Measurements from ENCODE around the gene WIZ.

The WIZ gene

DNA sequence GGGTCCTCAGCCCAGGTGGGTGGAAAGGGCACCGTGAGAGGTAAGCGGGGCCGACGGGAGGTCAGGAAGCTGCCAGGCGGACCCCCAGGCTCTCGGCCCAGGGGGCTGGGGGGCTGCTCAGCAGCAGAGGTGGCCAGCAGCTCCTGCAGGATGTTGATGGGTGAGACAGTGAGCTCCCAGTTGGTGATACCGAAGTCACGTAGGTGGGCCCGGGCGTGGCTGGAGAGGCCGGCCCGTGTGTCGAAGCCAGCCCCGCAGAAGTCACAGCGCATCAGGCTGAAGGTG is 13.0 kb downstream of the WIZ start:
- TF ChIP-seq ZNF169 (tag by site-specific recombination; IDR thresholded peaks at IDR 0.05), result no peak
- TF ChIP-seq ZFP41 (tag by site-specific recombination; IDR thresholded peaks at IDR 0.05; ENCODE audit: borderline replicate concordance), result no peak
- no peak for TF ChIP-seq ZNF555 (tag by site-specific recombination; conservative IDR thresholded peaks at IDR 0.05)
- no peak for TF ChIP-seq ZNF2 (tag by site-specific recombination; IDR thresholded peaks at IDR 0.05)
- TF ChIP-seq ZNF473 (tag by site-specific recombination; IDR thresholded peaks at IDR 0.05), result no peak
- Histone ChIP-seq H3K9me3 (ENCODE audit: control insufficient read depth, insufficient read depth, low read depth, low read length) (no peaks in the 10 kb centered on the region), H3K4me3 (ENCODE audit: low read depth, low read length) (no peak overlapping the region), H3K36me3 (ENCODE audit: control insufficient read depth in 2 of 2, insufficient read depth in 1 of 2, low read length in 2 of 2) (no peaks in the 10 kb centered on the region), H3K4me1 (ENCODE audit: control insufficient read depth, insufficient read depth, low read length) (no peaks in the 10 kb centered on the region), H3K27ac (ENCODE audit: extremely low read depth, low read depth, low read length) (no peak overlapping the region)
- POLR2A ChIA-PET, result interaction anchor here (0.7 kb wide), 1 partner anchor 18 kb away, joined by 3 read pairs; the partner anchor contains the start of gene AKAP8L
- CTCF ChIA-PET, result interaction anchor here (0.7 to 1.1 kb wide), 3 partner anchors 17 to 119 kb away, joined by 4 to 9 read pairs (median 4); partner anchors contain the start of gene AKAP8L

GRCh38 chr19:15436012-15436825 is 13.5 kb downstream of the WIZ start:
- Histone ChIP-seq H3K4me1 (ENCODE audit: control insufficient read depth, insufficient read depth, low read length) (peaks cover 4% of the 10 kb centered on the region), H3K36me3 (ENCODE audit: control insufficient read depth in 2 of 2, insufficient read depth in 1 of 2, low read length in 2 of 2) (no peaks in the 10 kb centered on the region), H3K27ac (ENCODE audit: extremely low read depth, low read depth, low read length) (no peak overlapping the region), H3K4me3 (ENCODE audit: low read depth, low read length) (no peak overlapping the region), H3K9me3 (ENCODE audit: control insufficient read depth, insufficient read depth, low read depth, low read length) (no peaks in the 10 kb centered on the region)
- CTCF ChIA-PET, result interaction anchor here (0.7 kb wide), 2 partner anchors 85 to 1800 kb away, joined by 3 to 4 read pairs; no protein-coding TSS in a partner anchor
- TF ChIP-seq, protein P1, sequence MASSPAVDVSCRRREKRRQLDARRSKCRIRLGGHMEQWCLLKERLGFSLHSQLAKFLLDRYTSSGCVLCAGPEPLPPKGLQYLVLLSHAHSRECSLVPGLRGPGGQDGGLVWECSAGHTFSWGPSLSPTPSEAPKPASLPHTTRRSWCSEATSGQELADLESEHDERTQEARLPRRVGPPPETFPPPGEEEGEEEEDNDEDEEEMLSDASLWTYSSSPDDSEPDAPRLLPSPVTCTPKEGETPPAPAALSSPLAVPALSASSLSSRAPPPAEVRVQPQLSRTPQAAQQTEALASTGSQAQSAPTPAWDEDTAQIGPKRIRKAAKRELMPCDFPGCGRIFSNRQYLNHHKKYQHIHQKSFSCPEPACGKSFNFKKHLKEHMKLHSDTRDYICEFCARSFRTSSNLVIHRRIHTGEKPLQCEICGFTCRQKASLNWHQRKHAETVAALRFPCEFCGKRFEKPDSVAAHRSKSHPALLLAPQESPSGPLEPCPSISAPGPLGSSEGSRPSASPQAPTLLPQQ (tag by site-specific recombination; IDR thresholded peaks at IDR 0.05), result no peak
- TF ChIP-seq ZNF175 (tag by site-specific recombination; IDR thresholded peaks at IDR 0.05), result no peak
- TF ChIP-seq YY1 (tag by site-specific recombination; IDR thresholded peaks at IDR 0.05), result no peak
- TF ChIP-seq ZNF621 (tag by site-specific recombination; IDR thresholded peaks at IDR 0.05), result no peak
- no peak for TF ChIP-seq WT1 (tag by site-specific recombination; IDR thresholded peaks at IDR 0.05)
- no peak for TF ChIP-seq ZNF76 (tag by site-specific recombination; IDR thresholded peaks at IDR 0.05; ENCODE audit: borderline replicate concordance, low read depth)
- TF ChIP-seq ZNF670 (tag by site-specific recombination; IDR thresholded peaks at IDR 0.05; ENCODE audit: low read depth), result no peak
- no peak for TF ChIP-seq ZSCAN23 (tag by site-specific recombination; IDR thresholded peaks at IDR 0.05)
- TF ChIP-seq GFI1B (tag by site-specific recombination; IDR thresholded peaks at IDR 0.05), result no peak
- no peak for TF ChIP-seq ZBTB10 (tag by site-specific recombination; IDR thresholded peaks at IDR 0.05)
- no peak for TF ChIP-seq EGR2 (tag by site-specific recombination; IDR thresholded peaks at IDR 0.05; ENCODE audit: low read depth)
- TF ChIP-seq ZNF155 (tag by site-specific recombination; IDR thresholded peaks at IDR 0.05), result no peak
- no peak for TF ChIP-seq REPIN1 (tag by site-specific recombination; IDR thresholded peaks at IDR 0.05; ENCODE audit: low read depth)
- POLR2A ChIA-PET, result interaction anchor here (0.7 to 1.1 kb wide), 2 partner anchors 17 kb away, joined by 3 to 4 read pairs; partner anchors contain the start of gene AKAP8L

Data from HEK293 (cell line).